HepG2 (cell line): ENCODE data around the gene EGR1. TPM values are rescaled to one million over a fixed set of nuclear protein-coding genes. Genes with fewer than 3 reads are reported as not detected.

ENCODE experiments used
- ARHGAP35 ChIP-seq: sonication (generic); formaldehyde crosslinking; IDR thresholded peaks from 2 replicates; pipeline ENCODE4 v1.9.0; 2022; ENCODE audit warnings: mild to moderate bottlenecking, inconsistent platforms, moderate library complexity, missing genetic modification reagents, borderline replicate concordance
- ATF2 ChIP-seq: sonication (generic); formaldehyde crosslinking; IDR thresholded peaks from 2 replicates; pipeline ENCODE4 v1.4.0; 2020; ENCODE audit warnings: missing genetic modification reagents
- DMAP1 ChIP-seq: IDR thresholded peaks from 2 replicates; pipeline ENCODE4 v1.6.1; 2016
- DZIP1 ChIP-seq: sonication (generic); formaldehyde crosslinking; IDR thresholded peaks from 2 replicates; pipeline ENCODE4 v1.5.0; 2020; ENCODE audit warnings: mild to moderate bottlenecking, missing genetic modification reagents
- GMEB1 ChIP-seq: sonication (generic); formaldehyde crosslinking; IDR thresholded peaks from 2 replicates; pipeline ENCODE4 v1.5.1; 2020; ENCODE audit warnings: missing genetic modification reagents, mild to moderate bottlenecking, borderline replicate concordance
- GZF1 ChIP-seq: sonication (generic); formaldehyde crosslinking; IDR thresholded peaks from 2 replicates; pipeline ENCODE4 v1.5.1; 2020; ENCODE audit warnings: mild to moderate bottlenecking, missing genetic modification reagents
- HDAC1 ChIP-seq: sonication (generic); formaldehyde crosslinking; IDR thresholded peaks from 2 replicates; pipeline ENCODE4 v1.5.1; 2020; ENCODE audit warnings: mild to moderate bottlenecking, missing genetic modification reagents
- KLF16 ChIP-seq, 2 experiments: sonication (generic) in 1 of 2; formaldehyde crosslinking in 1 of 2; IDR thresholded peaks; 2 replicates each; pipeline versions ENCODE4 v1.6.1 to v1.8.0; 2016 to 2023; ENCODE audit warnings: missing genetic modification reagents in 2 of 2, missing compliant biosample characterization in 1 of 2
- LCORL ChIP-seq, 2 experiments: fragments of 450-650 bp in 1 of 2; sonication (generic) in 1 of 2; formaldehyde crosslinking in 1 of 2; IDR thresholded peaks; 2 replicates each; pipeline versions ENCODE4 v1.5.0 to v1.6.1; 2017 to 2020; ENCODE audit warnings: antibody characterized with exemption in 1 of 2, missing genetic modification reagents in 1 of 2
- NFKBIZ ChIP-seq: IDR thresholded peaks from 2 replicates; pipeline ENCODE4 v1.6.1; 2018; ENCODE audit warnings: missing genetic modification reagents, missing compliant biosample characterization
- SNAI1 ChIP-seq: sonication (generic); formaldehyde crosslinking; IDR thresholded peaks from 2 replicates; pipeline ENCODE4 v1.5.0; 2020; ENCODE audit warnings: mild to moderate bottlenecking, missing genetic modification reagents, borderline replicate concordance
- SNAPC2 ChIP-seq: sonication (generic); formaldehyde crosslinking; IDR thresholded peaks from 2 replicates; pipeline ENCODE4 v1.8.1; 2022; ENCODE audit warnings: mild to moderate bottlenecking, missing genetic modification reagents
- YEATS4 ChIP-seq: sonication (generic); formaldehyde crosslinking; IDR thresholded peaks from 2 replicates; pipeline ENCODE4 v1.4.0; 2020; ENCODE audit warnings: missing genetic modification reagents, borderline replicate concordance
- ZNF317 ChIP-seq: sonication (generic); formaldehyde crosslinking; IDR thresholded peaks from 2 replicates; pipeline ENCODE4 v1.5.0; 2020; ENCODE audit warnings: mild to moderate bottlenecking, missing genetic modification reagents
- ZNF331 ChIP-seq: sonication (generic); formaldehyde crosslinking; IDR thresholded peaks from 2 replicates; pipeline ENCODE4 v1.4.0; 2020; ENCODE audit warnings: missing genetic modification reagents
- ZNF556 ChIP-seq: sonication (generic); formaldehyde crosslinking; IDR thresholded peaks from 2 replicates; pipeline ENCODE4 v1.4.0; 2020; ENCODE audit warnings: mild to moderate bottlenecking, missing genetic modification reagents, borderline replicate concordance
- polyA plus RNA-seq, 8 experiments: library from polyadenylated mRNA; depleted of rRNA in 3 of 8; stranded (reverse) in 7 of 8; unstranded in 1 of 8; fragments of >200 nt; fragmentation: Illumina TruSeq in 4 of 8; extraction: Trizol in 4 of 8; gene quantifications; 2 replicates each; pipeline versions ENCODE4 v1.2.1 to v1.2.3, GENCODE V29; 2011 to 2016; ENCODE audit warnings: low read depth in 4 of 8, missing spikeins in 1 of 8, mixed read lengths in 1 of 8; ENCODE audit not compliant: insufficient read depth in 1 of 8
- total RNA-seq, 5 experiments: library from RNA; depleted of rRNA; stranded (reverse); fragments of >200 nt; fragmentation: Illumina TruSeq; extraction: Trizol; gene quantifications; 2 replicates each; pipeline ENCODE4 v1.2.3, GENCODE V29; 2016; ENCODE audit warnings: low read depth in 1 of 5
- TF ChIP-seq, protein P1 (sequence below): sonication (generic); formaldehyde crosslinking; IDR thresholded peaks from 2 replicates; pipeline ENCODE4 v1.8.0; 2022; ENCODE audit warnings: mild to moderate bottlenecking, missing genetic modification reagents
- TF ChIP-seq, protein P2 (sequence below): sonication (generic); formaldehyde crosslinking; IDR thresholded peaks from 2 replicates; pipeline ENCODE4 v1.8.0; 2022; ENCODE audit warnings: low read depth, missing genetic modification reagents
- TF ChIP-seq, protein P3 (sequence below): sonication (generic); formaldehyde crosslinking; IDR thresholded peaks from 2 replicates; pipeline ENCODE4 v1.8.0; 2022; ENCODE audit warnings: mild to moderate bottlenecking, missing genetic modification reagents, moderate library complexity

EGR1 gene
- total and polyA plus RNA-seq, 2 of the 13 experiments (the other 11 are each of a cell fraction or from before 2014, with no cell fraction given), result 4.1 to 4.5 TPM

- TF ChIP-seq ARHGAP35 (CRISPR knock-in tag) (no peak), GZF1 (CRISPR knock-in tag) (peak; percentile 45; the same call in 1 of the 2 replicates), LCORL (IDR thresholded peaks at IDR 0.05) (no peak), LCORL (CRISPR knock-in tag; IDR thresholded peaks at IDR 0.05) (peak; percentile 69), SNAI1 (CRISPR knock-in tag) (peak; percentile 43; the same call in 1 of the 2 replicates), HDAC1 (CRISPR knock-in tag) (peak; percentile 94), DMAP1 (CRISPR knock-in tag) (no peak), ZNF556 (CRISPR knock-in tag) (peak; percentile 87; the same call in 1 of the 2 replicates), ATF2 (0 out of 2 replicates have a peak, but pooled peaks have one; percentile 32), SNAPC2 (CRISPR knock-in tag) (peak; percentile 92), GMEB1 (peak; percentile 47), NFKBIZ (peak; percentile 54; the same call in 1 of the 2 replicates), YEATS4 (peak; percentile 18; the same call in 1 of the 2 replicates), KLF16 (CRISPR knock-in tag; IDR thresholded peaks at IDR 0.05) (no peak), ZNF317 (CRISPR knock-in tag) (0 out of 2 replicates have a peak, but pooled peaks have one; percentile 21), ZNF331 (peak; percentile 72), DZIP1 (CRISPR knock-in tag) (no peak)
- TF ChIP-seq, protein P1, sequence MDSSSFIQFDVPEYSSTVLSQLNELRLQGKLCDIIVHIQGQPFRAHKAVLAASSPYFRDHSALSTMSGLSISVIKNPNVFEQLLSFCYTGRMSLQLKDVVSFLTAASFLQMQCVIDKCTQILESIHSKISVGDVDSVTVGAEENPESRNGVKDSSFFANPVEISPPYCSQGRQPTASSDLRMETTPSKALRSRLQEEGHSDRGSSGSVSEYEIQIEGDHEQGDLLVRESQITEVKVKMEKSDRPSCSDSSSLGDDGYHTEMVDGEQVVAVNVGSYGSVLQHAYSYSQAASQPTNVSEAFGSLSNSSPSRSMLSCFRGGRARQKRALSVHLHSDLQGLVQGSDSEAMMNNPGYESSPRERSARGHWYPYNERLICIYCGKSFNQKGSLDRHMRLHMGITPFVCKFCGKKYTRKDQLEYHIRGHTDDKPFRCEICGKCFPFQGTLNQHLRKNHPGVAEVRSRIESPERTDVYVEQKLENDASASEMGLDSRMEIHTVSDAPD (CRISPR knock-in tag), result no peak
- TF ChIP-seq, protein P2, sequence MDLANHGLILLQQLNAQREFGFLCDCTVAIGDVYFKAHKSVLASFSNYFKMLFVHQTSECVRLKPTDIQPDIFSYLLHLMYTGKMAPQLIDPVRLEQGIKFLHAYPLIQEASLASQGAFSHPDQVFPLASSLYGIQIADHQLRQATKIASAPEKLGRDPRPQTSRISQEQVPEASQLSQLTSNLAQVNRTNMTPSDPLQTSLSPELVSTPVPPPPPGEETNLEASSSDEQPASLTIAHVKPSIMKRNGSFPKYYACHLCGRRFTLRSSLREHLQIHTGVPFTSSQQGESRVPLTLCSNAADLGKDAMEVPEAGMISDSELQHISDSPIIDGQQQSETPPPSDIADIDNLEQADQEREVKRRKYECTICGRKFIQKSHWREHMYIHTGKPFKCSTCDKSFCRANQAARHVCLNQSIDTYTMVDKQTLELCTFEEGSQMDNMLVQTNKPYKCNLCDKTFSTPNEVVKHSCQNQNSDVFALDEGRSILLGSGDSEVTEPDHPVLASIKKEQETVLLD (CRISPR knock-in tag), result peak; percentile 63; the same call in 1 of the 2 replicates
- TF ChIP-seq, protein P3, sequence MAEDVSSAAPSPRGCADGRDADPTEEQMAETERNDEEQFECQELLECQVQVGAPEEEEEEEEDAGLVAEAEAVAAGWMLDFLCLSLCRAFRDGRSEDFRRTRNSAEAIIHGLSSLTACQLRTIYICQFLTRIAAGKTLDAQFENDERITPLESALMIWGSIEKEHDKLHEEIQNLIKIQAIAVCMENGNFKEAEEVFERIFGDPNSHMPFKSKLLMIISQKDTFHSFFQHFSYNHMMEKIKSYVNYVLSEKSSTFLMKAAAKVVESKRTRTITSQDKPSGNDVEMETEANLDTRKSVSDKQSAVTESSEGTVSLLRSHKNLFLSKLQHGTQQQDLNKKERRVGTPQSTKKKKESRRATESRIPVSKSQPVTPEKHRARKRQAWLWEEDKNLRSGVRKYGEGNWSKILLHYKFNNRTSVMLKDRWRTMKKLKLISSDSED (CRISPR knock-in tag), result no peak
Observed at GRCh38 chr5:138464008-138464387, 1.3 kb upstream of the EGR1 start (continued).
